Cardiac muscle cell (in vitro differentiated cells and primary cell): ENCODE data around the gene CCDC13. TPM values are rescaled to one million over a fixed set of nuclear protein-coding genes. Genes with fewer than 3 reads are reported as not detected.

ENCODE experiments used
- DNase-seq, 2 donors: peaks; one replicate each; pipeline versions ENCODE4 v3.0.0 to v3.0.0-alpha.2; 2010 to 2017; ENCODE audit warnings: low read depth in 1 of 2, low spot score in 1 of 2
- H3K27ac ChIP-seq: fragments of 200-600 bp; sonication (generic); 2 replicates; pipeline ENCODE4 v1.5.1; 2016
- H3K27me3 ChIP-seq: fragments of 200-600 bp; sonication (generic); 2 replicates; pipeline ENCODE4 v1.6.0; 2016; ENCODE audit warnings: control low read depth
- H3K36me3 ChIP-seq: fragments of 200-600 bp; sonication (generic); 2 replicates; pipeline ENCODE4 v1.5.1; 2016; ENCODE audit warnings: control low read depth
- H3K4me1 ChIP-seq: fragments of 200-600 bp; sonication (generic); 2 replicates; pipeline ENCODE4 v1.8.1; 2017; ENCODE audit warnings: low read depth, mild to moderate bottlenecking, mixed run types
- H3K4me3 ChIP-seq: fragments of 200-600 bp; sonication (generic); 2 replicates; pipeline ENCODE4 v1.5.1; 2016; ENCODE audit warnings: mild to moderate bottlenecking
- H3K9me3 ChIP-seq: fragments of 200-600 bp; sonication (generic); 2 replicates; pipeline ENCODE4 v1.5.1; 2017; ENCODE audit warnings: low read depth, mild to moderate bottlenecking, control low read depth
- polyA plus RNA-seq: library from polyadenylated mRNA; unstranded; fragments of >200 nt; fragmentation: Nextera tagmentation; extraction: Ambion mirVana; gene quantifications from 2 replicates; pipeline ENCODE4 v1.2.1, GENCODE V29; 2016
- total RNA-seq: library from RNA; depleted of rRNA; stranded (reverse); fragments of >200 nt; gene quantifications from 2 replicates; pipeline ENCODE4 v1.2.3, GENCODE V29; 2016
- TF ChIP-seq, protein P1 (sequence below): IDR thresholded peaks from 2 replicates; pipeline ENCODE4 v1.5.1; 2012; ENCODE audit warnings: low read depth, mild to moderate bottlenecking, low read length

The CCDC13 gene
- total and polyA plus RNA-seq, 2 experiments from 2014 or later: 2.8 to 3.3 TPM

DNA sequence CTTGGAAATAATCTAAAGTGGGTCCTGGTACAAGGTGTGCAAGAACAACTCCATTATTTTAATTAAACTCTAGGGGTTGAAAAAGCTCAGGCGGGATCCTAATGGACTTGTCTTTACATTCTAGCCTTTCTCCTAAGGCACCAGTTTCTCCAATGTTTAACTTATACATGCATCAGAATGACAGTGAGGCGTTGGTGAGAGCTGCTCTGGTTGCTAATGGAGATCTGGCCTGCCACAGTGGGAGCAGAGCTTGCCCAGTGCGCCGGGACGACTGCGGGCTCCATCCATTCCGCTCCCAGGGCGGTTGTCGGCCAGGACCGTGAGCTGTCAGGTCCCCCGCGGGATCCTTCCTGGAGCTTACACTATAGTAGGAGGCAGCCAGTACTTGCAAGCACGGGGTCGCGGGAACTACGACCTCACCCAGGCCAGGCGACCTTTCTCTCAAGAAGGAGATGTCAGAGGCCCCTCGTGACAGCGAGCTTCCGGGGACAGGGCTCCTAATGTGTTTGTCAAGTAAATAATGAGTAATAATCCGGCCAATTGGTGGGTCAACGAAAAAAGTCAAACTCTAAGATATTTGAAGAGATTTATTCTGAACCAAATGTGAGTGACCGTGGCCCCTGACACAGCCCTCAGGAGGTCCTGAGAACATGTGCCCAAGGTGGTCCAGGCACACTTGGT is 32.2 kb upstream of the CCDC13 start:
- H3K27ac ChIP-seq: peak overlapping the region; percentile 90
- peak; percentile 20 to 62 for DNase-seq

DNA sequence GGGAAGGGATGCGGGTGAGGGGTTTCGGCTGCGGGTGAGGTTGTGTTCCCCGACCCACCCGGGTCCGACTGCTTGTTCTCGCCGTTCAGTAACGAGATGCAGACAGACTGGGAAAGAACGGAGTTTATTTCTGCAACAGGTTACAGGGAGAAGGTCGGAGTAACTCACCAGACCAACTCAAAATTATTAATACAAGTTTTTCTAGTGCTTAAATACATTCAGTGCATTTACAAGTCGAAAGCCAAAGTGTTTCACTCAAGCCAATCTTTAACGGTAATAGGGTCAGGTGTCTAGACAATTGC is 31.7 kb upstream of the CCDC13 start:
- H3K4me1 ChIP-seq: peaks cover 35% of the 10 kb centered on the region
- H3K9me3 ChIP-seq: no peaks in the 10 kb centered on the region
- H3K4me3 ChIP-seq: peak overlapping the region; percentile 44
- no peak for DNase-seq
- peak overlapping the region; percentile 90 for H3K27ac ChIP-seq
- TF ChIP-seq, protein P1, sequence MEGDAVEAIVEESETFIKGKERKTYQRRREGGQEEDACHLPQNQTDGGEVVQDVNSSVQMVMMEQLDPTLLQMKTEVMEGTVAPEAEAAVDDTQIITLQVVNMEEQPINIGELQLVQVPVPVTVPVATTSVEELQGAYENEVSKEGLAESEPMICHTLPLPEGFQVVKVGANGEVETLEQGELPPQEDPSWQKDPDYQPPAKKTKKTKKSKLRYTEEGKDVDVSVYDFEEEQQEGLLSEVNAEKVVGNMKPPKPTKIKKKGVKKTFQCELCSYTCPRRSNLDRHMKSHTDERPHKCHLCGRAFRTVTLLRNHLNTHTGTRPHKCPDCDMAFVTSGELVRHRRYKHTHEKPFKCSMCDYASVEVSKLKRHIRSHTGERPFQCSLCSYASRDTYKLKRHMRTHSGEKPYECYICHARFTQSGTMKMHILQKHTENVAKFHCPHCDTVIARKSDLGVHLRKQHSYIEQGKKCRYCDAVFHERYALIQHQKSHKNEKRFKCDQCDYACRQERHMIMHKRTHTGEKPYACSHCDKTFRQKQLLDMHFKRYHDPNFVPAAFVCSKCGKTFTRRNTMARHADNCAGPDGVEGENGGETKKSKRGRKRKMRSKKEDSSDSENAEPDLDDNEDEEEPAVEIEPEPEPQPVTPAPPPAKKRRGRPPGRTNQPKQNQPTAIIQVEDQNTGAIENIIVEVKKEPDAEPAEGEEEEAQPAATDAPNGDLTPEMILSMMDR: no peak
- H3K27me3 ChIP-seq: no peaks in the 10 kb centered on the region
- H3K36me3 ChIP-seq: no peaks in the 10 kb centered on the region

More for the DNA sequence above, 32.2 kb upstream of the CCDC13 start:
- Histone ChIP-seq H3K9me3 (no peaks in the 10 kb centered on the region), H3K27me3 (no peaks in the 10 kb centered on the region), H3K36me3 (no peaks in the 10 kb centered on the region), H3K4me3 (peak overlapping the region; percentile 44), H3K4me1 (peaks cover 31% of the 10 kb centered on the region)
- TF ChIP-seq, protein P1: no peak

DNA sequence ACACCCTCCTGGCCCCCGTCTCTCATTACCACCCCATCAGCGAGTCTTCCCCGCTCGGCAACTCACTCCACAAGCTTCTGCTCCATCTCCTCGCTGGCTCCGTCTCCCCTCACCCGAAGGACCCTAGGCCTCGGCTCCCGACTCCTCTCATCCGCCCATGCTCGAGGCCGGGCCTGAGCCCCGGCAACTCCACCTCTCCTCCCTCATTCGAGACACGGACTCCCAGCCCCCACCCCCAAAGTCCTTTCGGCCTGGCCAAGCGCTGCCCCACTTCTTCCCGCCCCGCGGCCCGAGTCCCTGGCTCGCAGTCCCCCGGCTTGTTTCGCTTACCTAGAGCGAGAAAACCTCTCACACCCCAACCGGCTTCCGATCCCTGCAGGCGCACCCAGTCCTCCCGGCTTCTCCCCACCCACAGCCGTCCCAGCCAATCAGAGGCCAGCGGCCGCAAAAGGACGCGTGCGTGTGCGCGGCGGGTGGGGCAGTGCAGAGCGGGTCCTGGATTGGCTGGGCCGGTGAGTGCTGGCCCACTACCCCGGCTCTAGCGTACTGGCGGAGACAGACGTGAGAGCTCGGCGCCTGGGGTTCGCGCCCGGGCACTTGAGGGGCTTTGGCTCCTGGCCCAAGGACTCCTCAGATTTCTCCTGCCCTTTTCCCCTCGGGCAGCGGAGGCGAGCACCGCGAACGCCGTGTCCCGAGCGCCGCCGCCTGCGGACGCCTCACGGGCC is 31.2 kb upstream of the CCDC13 start, which contains the start of gene HIGD1A:
Gene HIGD1A (minus strand): TSS at position 385 of the 725 bp plus-strand sequence. CDS start 10,237 bp downstream, outside the sequence.
- Histone ChIP-seq H3K4me1 (peaks cover 35% of the 10 kb centered on the region), H3K36me3 (no peaks in the 10 kb centered on the region), H3K27me3 (no peaks in the 10 kb centered on the region), H3K4me3 (peak within 1 kb of the TSS; percentile 44), H3K9me3 (no peaks in the 10 kb centered on the region), H3K27ac (peak within 1 kb of the TSS; percentile 90)
- TF ChIP-seq, protein P1: no peak
- peak; percentile 96 to 99 for DNase-seq

GRCh38 chr3:42803414-42804105 is 30.5 kb upstream of the CCDC13 start:
- Histone ChIP-seq H3K9me3 (no peaks in the 10 kb centered on the region), H3K27me3 (no peaks in the 10 kb centered on the region), H3K4me3 (peak overlapping the region; percentile 44), H3K27ac (peak overlapping the region; percentile 90), H3K36me3 (no peaks in the 10 kb centered on the region), H3K4me1 (peaks cover 35% of the 10 kb centered on the region)
- TF ChIP-seq, protein P1: no peak
- peak; percentile 32 to 83 for DNase-seq

DNA sequence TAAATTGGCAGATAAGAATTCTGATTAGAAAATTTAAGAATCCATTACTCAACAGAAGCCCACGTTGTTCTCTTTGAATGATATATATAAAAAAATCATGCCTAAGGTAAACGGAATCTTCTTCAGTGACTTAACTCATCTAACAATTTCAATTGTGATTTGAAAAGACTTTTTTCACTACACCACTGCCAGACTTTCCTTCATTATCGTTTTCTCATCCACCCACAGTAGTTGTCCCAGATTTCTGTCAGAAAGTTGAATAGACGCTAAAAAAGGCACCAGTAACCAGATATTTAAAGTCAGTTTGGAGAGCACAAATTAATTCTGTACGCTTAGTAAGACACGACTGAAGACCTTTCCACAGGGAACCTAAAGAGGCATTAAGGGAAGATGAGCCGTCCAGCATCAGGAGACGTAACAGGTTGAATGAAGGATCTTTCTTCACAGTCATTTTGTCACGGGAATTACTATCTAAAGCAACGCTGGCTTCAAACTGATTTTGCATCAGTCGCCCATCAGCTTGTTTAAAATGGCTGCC is 29.9 kb upstream of the CCDC13 start:
- peak overlapping the region; percentile 90 for H3K27ac ChIP-seq
- H3K9me3 ChIP-seq: no peaks in the 10 kb centered on the region
- TF ChIP-seq, protein P1: no peak
- H3K36me3 ChIP-seq: no peaks in the 10 kb centered on the region
- no peaks in the 10 kb centered on the region for H3K27me3 ChIP-seq
- no peak for DNase-seq
- peaks cover 35% of the 10 kb centered on the region for H3K4me1 ChIP-seq
- H3K4me3 ChIP-seq: peak overlapping the region; percentile 44
